Activated naive CD8-positive, alpha-beta T cell (primary cell): ENCODE data around the gene RAP2A.

Source experiments
- H3K27ac Mint-ChIP-seq: one replicate; pipeline ENCODE4 v1.8.0; 2021; ENCODE audit warnings: mixed read lengths
- H3K27me3 Mint-ChIP-seq: one replicate; pipeline ENCODE4 v1.8.0; 2021; ENCODE audit warnings: mixed read lengths
- H3K36me3 Mint-ChIP-seq: one replicate; pipeline ENCODE4 v1.8.0; 2021; ENCODE audit warnings: mixed read lengths
- H3K4me1 Mint-ChIP-seq: one replicate; pipeline ENCODE4 v1.8.0; 2021; ENCODE audit warnings: low read depth, mixed read lengths
- H3K4me3 Mint-ChIP-seq: one replicate; pipeline ENCODE4 v1.8.0; 2021; ENCODE audit warnings: mild to moderate bottlenecking, mixed read lengths
- H3K9me3 Mint-ChIP-seq: one replicate; pipeline ENCODE4 v1.8.0; 2021; ENCODE audit warnings: low read depth, mixed read lengths

The RAP2A gene

DNA sequence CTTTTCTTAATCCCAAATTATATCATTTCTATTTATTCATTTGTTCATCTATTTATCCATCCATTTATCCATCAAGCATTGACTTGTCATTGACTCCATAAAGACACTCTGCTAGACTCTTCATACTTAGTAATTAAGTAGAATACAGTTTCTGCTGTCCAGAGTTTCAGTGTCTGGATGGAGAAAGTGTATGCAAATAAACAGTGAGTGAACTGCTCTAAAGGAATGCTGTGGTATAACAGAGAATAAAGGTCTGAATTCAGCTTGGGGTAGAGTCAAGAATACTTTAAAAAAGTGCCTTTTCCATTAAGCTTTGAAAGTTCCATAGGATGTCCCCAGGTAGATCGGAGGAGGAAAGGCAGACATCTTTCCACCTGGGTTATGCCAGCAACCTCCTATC, 51.4 kb downstream of the RAP2A start:
- H3K27ac Mint-ChIP-seq = no peak overlapping the region
- H3K9me3 Mint-ChIP-seq = no peaks in the 10 kb centered on the region
- H3K36me3 Mint-ChIP-seq = no peaks in the 10 kb centered on the region
- no peaks in the 10 kb centered on the region for H3K27me3 Mint-ChIP-seq
- no peaks in the 10 kb centered on the region for H3K4me1 Mint-ChIP-seq
- H3K4me3 Mint-ChIP-seq = no peak overlapping the region

DNA sequence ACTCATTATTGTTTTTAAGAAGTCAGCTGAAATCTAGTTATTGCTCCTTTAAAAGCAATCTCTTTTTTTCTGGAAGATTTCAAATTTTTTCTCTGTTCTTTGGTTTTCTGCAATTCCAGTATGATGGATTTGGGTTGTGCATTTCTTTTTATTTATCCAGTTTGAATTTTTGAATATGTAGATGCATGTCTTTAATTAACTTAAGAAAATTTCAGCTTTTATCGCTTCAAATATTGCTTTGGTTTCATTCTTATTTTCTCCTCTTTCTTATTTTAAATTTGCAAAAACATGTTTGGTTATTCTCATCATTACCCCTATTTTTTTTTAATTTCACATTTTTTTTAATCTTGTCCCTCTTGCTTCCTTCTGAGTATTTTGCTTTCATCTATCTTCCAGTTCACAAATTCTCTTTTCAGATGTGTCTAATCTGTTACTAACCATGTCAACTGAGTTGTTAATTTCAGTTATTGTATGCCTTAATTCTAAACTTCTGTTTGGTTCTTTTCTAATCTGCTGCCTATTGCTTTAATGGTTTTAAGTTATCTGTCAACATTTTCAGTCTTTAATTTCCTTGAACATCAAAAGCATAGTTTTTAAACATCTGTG, 56.8 kb downstream of the RAP2A start:
- no peaks in the 10 kb centered on the region for H3K4me1 Mint-ChIP-seq
- H3K36me3 Mint-ChIP-seq = peaks cover 3% of the 10 kb centered on the region
- H3K9me3 Mint-ChIP-seq = peaks cover 6% of the 10 kb centered on the region
- no peak overlapping the region for H3K4me3 Mint-ChIP-seq
- no peaks in the 10 kb centered on the region for H3K27me3 Mint-ChIP-seq
- H3K27ac Mint-ChIP-seq = no peak overlapping the region

DNA sequence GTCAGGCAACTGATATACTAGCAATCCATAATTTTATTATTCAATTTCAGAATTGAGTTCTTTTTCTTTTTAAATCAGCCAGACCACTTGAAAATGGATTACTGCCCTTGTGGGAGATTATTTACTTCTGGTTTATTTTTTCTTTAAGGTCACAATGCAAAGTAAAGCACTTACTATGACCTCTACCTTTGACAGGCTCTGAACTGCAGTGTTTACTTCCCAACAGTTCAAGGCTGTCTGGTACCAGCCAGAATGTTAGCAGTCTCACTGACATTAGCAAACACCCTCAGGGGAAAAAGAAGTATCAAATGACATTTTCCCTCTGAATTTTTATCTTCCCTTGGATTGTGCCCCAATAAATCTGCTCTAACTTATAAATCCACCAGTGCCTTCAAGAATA, 57.5 kb downstream of the RAP2A start:
- H3K4me1 Mint-ChIP-seq = no peaks in the 10 kb centered on the region
- no peak overlapping the region for H3K27ac Mint-ChIP-seq
- peaks cover 6% of the 10 kb centered on the region for H3K9me3 Mint-ChIP-seq
- no peak overlapping the region for H3K4me3 Mint-ChIP-seq
- peaks cover 3% of the 10 kb centered on the region for H3K36me3 Mint-ChIP-seq
- no peaks in the 10 kb centered on the region for H3K27me3 Mint-ChIP-seq

DNA sequence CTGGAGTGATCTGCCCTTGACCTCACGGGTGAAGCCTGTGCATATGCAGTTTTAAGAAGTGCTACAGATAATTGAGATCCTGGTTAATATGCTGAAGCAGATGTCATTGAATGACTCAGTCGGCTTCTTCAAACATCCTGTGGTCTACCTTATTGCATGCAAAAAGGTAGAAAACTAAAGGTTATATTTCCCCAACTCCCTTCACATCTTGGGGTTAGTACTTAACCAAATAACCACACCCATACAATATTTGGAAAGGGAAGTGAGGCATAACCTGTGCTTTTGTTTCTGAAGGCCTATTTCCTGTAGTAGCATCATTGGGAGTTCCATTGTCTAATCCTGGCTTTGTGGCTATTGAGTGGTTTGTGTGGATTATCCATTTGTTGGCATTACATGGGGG, 58.3 kb downstream of the RAP2A start:
- H3K4me1 Mint-ChIP-seq = no peaks in the 10 kb centered on the region
- no peaks in the 10 kb centered on the region for H3K27me3 Mint-ChIP-seq
- peaks cover 3% of the 10 kb centered on the region for H3K36me3 Mint-ChIP-seq
- H3K4me3 Mint-ChIP-seq = no peak overlapping the region
- H3K27ac Mint-ChIP-seq = no peak overlapping the region
- peaks cover 6% of the 10 kb centered on the region for H3K9me3 Mint-ChIP-seq

DNA sequence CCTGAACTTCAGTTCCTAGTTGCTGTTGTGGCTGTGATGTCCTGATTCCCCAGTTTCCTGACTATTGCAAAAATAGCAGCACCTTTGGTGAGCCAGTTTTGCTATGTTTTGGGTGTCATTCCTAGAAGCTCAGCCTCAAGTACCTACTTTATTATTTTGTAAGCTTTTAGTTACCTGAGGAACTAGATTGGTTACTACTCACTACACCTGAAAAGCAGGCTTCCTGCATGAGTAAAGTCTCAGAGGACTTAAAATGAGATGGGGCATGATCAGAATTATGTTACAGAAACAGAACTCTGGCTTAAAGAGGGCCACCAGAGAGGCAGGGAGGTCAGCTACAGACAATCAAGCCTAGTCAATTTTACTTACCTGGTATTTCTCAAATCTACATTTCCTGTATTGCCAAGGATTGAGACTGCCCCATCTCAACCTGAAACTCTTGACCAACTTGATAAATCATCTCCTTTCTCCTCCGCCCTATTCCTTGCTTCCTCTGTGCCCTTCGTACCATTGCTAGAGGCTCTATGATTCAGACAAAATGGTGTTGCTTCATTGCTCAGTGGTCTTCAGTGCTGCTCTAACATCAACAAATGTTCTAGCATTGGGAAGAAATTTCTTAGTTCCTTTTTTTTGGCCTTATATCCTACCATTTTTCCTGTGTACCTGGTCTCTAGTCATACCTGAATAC, 58.9 kb downstream of the RAP2A start:
- Mint-ChIP-seq H3K9me3 (peaks cover 6% of the 10 kb centered on the region), H3K27ac (no peak overlapping the region), H3K4me3 (no peak overlapping the region), H3K4me1 (no peaks in the 10 kb centered on the region), H3K36me3 (peaks cover 5% of the 10 kb centered on the region), H3K27me3 (no peaks in the 10 kb centered on the region)

DNA sequence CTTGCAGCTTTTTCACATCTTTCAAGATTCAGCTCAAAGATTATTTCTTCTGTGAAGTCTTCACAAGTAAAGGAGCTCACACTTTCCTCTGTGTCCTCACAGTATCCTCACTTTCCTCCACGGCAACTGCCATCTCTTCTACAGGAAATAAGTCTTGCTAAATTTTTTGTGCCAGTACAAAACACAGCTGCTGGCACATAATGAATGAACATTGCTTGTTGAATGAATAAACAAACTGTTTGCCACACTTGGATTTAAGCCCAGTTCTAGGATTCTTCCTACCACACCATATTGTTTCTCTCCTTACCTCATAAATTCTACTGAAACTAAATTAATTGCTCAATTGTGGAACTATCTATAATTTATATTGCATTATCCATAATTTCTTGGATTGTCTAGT, 59.5 kb downstream of the RAP2A start:
- no peak overlapping the region for H3K4me3 Mint-ChIP-seq
- H3K36me3 Mint-ChIP-seq = peaks cover 5% of the 10 kb centered on the region
- no peaks in the 10 kb centered on the region for H3K4me1 Mint-ChIP-seq
- H3K27me3 Mint-ChIP-seq = peaks cover 1% of the 10 kb centered on the region
- peaks cover 6% of the 10 kb centered on the region for H3K9me3 Mint-ChIP-seq
- no peak overlapping the region for H3K27ac Mint-ChIP-seq

DNA sequence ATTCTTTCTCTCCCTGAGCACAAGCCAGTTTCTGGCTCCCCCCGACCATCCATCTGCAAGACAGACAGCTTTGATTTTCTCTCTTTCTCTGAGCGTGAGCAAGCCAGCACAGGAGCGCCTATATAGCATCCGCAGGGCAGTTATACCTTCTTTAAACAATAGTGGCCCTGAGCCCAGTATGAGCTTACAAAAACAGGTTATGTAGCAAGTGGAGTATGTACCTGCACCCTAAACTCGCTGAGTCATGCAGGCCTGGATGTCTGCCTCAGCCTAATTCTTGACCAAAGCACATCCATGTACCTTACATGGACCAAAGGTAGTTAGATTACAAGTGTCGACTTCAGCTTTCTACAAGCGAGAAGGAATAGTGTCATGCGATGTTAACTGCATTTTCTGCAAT, 61.7 kb downstream of the RAP2A start:
- Mint-ChIP-seq H3K27me3 (peaks cover 1% of the 10 kb centered on the region), H3K27ac (no peak overlapping the region), H3K4me1 (no peaks in the 10 kb centered on the region), H3K9me3 (peaks cover 6% of the 10 kb centered on the region), H3K4me3 (no peak overlapping the region), H3K36me3 (peaks cover 5% of the 10 kb centered on the region)

DNA sequence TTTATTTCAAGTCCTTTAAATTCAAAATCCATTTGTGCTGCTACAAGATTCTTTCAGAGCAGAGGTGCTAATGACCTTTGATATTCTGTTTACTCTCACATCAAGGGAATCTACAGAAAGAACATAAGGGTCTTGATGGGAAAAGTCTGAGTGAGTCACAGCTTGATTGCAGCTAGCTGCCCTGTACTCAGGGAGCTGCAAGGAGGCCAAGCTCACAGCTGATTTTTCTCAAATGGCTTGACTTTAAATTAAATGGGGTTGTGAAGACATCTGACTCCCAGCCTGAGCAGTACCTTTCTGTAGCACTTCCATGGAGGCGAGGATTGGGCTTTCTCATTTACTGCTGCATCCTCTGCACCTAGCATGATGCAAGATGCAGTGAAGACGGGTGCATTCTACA, 62.5 kb downstream of the RAP2A start:
- Mint-ChIP-seq H3K36me3 (peaks cover 3% of the 10 kb centered on the region), H3K9me3 (no peaks in the 10 kb centered on the region), H3K4me1 (no peaks in the 10 kb centered on the region), H3K27ac (no peak overlapping the region), H3K4me3 (no peak overlapping the region), H3K27me3 (peaks cover 1% of the 10 kb centered on the region)

DNA sequence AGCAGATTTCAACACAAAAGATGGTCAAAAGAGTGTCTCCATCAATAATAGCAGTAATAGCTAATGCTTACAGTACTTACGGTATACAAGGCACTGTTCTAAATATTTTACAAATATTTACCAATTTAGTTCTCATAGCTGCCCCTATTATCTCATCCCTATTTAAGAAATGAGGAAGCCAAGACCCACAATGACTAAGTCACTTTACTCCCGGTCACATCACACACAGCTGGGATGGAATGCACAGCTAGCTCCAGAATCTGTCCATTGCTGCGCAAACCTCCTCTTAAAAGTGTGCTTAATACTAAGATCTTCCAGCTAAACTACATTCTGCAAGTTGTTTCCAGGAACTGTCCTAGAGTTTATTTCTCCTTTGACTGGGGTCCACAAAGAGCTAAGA, 63.4 kb downstream of the RAP2A start:
- Mint-ChIP-seq H3K27me3 (peaks cover 1% of the 10 kb centered on the region), H3K36me3 (peaks cover 3% of the 10 kb centered on the region), H3K4me1 (no peaks in the 10 kb centered on the region), H3K9me3 (no peaks in the 10 kb centered on the region), H3K4me3 (no peak overlapping the region), H3K27ac (no peak overlapping the region)

DNA sequence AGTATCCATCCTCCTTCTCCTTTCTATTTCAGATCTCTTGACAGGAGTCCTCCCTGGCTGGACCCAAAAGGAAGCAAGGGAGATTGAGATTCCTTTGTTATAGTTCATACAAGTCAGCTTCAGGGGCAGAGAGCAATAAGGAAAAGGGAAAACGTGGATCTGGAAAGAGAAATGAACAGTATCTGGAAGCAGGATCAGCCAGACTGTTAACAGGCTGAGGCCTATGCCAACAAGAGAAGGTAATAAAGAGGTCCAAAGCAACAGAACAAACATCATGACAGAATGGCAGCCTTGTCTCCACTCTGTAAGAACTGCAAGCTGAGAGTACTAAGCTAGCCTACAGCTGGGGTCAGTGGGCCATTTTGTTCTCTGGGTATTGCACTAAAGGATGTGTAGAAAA, 64.5 kb downstream of the RAP2A start:
- Mint-ChIP-seq H3K27me3 (peaks cover 4% of the 10 kb centered on the region), H3K4me1 (no peaks in the 10 kb centered on the region), H3K27ac (no peak overlapping the region), H3K36me3 (peaks cover 3% of the 10 kb centered on the region), H3K9me3 (no peaks in the 10 kb centered on the region), H3K4me3 (no peak overlapping the region)

DNA sequence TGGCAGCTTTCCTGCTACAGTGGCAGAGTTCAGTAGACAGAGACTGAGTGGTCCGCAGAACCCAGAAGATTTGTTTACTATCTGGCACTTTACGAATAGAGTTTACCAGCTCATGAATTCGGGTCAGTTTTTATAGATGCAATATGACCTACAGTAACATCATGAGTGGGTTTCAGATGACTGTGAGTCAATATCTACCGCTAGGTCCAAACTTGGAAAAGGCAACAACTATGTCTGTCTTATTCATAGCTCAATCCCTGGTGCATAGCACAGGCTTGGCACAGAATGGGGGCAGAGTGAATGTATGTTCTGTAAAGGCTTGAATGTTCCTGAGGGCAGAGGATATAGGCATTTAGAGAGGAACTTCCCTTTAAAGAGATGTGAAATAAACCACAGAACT, 65.2 kb downstream of the RAP2A start:
- no peaks in the 10 kb centered on the region for H3K9me3 Mint-ChIP-seq
- H3K27ac Mint-ChIP-seq = no peak overlapping the region
- no peak overlapping the region for H3K4me3 Mint-ChIP-seq

DNA sequence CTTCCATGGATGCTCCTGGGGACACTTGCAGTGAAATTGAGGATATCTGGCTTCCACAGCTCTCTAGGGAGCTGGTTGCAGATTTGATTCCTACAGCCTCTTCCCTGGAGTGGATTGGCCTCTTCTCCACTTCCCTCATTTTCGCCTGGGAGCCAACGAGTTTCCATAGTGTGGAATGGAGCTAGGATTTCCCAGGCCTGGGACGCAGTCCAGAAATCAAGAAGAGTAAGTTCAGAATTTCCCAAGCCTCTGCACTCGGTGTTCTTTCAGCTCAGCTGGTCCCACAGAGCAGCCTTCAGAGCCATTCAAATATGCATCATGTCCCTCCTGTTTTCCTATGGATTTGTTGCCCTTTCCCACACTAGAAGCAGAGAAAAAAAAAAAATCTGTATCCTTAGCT, 68.2 kb downstream of the RAP2A start:
- Mint-ChIP-seq H3K27ac (no peak overlapping the region), H3K9me3 (no peaks in the 10 kb centered on the region), H3K4me1 (no peaks in the 10 kb centered on the region), H3K27me3 (peaks cover 8% of the 10 kb centered on the region), H3K36me3 (peaks cover 3% of the 10 kb centered on the region), H3K4me3 (no peak overlapping the region)

More for the DNA sequence above, 65.2 kb downstream of the RAP2A start:
- no peaks in the 10 kb centered on the region for H3K4me1 Mint-ChIP-seq
- peaks cover 6% of the 10 kb centered on the region for H3K27me3 Mint-ChIP-seq
- H3K36me3 Mint-ChIP-seq = peaks cover 3% of the 10 kb centered on the region

DNA sequence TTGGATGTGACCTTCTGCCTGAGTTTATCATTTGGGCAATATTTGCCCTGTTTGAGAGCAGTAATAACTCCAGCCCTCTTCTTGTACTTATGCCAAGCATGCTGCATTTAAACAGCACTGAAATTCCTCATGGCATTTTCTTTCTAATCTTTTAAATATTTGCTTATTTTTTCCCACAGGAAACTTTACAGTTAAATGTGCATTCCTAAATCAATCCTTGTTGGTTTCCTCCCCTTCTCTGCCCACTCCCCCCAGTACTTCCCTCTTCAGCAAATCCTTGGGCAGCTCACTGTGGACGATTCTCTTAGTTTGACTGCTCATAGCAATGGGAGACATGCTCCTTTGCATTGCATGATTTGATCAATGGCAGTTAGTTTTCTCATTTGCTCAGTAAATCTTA, 68.7 kb downstream of the RAP2A start:
- Mint-ChIP-seq H3K4me1 (no peaks in the 10 kb centered on the region), H3K27me3 (peaks cover 8% of the 10 kb centered on the region), H3K4me3 (no peak overlapping the region), H3K36me3 (peaks cover under 1% of the 10 kb centered on the region), H3K9me3 (no peaks in the 10 kb centered on the region), H3K27ac (no peak overlapping the region)

DNA sequence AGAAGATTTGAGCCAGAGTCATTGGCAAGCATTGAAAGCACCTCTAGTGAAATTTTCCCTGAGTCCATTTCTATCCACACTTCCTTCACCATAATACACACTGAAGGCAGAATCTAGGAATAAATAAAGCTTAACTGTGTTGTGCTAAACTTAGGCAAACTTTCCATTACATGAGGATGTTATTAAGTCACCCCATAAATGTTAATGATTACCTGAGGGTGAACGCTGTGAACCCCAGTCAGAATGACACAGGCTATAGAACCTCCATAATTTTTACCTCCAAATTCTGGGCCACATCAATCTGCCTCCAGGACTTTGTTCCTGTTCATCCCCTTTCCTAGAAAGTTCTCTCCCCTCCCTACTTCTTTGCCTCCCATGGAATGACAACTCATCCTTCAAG, 71.0 kb downstream of the RAP2A start:
- Mint-ChIP-seq H3K9me3 (no peaks in the 10 kb centered on the region), H3K27ac (no peak overlapping the region), H3K36me3 (no peaks in the 10 kb centered on the region), H3K4me3 (no peak overlapping the region), H3K27me3 (peaks cover 10% of the 10 kb centered on the region), H3K4me1 (no peaks in the 10 kb centered on the region)

DNA sequence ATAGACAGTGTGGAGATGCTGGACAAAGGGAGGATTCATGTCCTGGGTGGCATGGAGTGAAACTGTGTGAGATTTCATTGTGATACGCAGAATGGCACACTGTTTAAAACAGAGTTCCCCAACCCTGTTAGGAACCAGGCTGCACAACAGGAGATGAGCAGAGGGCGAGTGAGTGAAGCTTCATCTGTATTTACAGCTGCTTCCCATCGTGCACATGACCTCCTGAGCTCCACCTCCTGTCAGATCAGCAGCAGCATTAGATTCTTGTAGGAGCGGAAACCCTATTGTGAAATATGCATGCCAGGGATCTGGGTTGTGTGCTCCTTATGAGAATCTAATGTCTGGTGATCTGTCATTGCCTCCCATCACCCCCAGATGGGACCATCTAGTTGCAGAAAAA, 72.5 kb downstream of the RAP2A start:
- H3K27me3 Mint-ChIP-seq = peaks cover 21% of the 10 kb centered on the region
- H3K4me3 Mint-ChIP-seq = no peak overlapping the region
- H3K27ac Mint-ChIP-seq = no peak overlapping the region
- H3K4me1 Mint-ChIP-seq = no peaks in the 10 kb centered on the region
- H3K9me3 Mint-ChIP-seq = no peaks in the 10 kb centered on the region
- no peaks in the 10 kb centered on the region for H3K36me3 Mint-ChIP-seq

DNA sequence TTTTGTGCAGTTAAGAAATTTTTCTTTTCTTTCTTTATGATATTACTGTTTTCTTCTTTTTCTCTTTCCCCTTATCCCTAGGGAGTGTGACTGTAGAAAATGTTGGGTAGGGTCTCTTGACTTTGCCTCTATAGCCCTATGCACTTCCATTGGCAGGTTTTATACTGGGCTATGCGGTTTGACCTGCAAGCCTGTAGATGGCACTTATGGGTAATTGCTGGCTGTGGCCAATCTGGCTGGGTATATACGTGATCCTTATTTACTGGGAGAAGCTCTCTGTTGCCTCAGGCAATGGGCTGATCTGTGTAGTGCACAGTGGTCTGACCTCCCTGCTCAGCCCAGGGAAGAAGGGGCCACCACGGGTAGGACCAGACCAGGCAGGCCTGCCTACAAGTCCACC, 78.8 kb downstream of the RAP2A start:
- Mint-ChIP-seq H3K27me3 (peaks cover 24% of the 10 kb centered on the region), H3K4me3 (no peak overlapping the region), H3K36me3 (peaks cover 6% of the 10 kb centered on the region), H3K9me3 (peaks cover 9% of the 10 kb centered on the region), H3K4me1 (no peaks in the 10 kb centered on the region), H3K27ac (no peak overlapping the region)
